GM18507 (cell line): ENCODE measurements around the gene FIZ1.

ENCODE experiments used
- DNase-seq: peaks from one replicate; pipeline ENCODE4 v3.0.0; 2011; ENCODE audit warnings: low read depth; ENCODE audit not compliant: insufficient read length; ENCODE audit errors: extremely low spot score
- FAIRE-seq: peaks from 2 replicates; lab custom pipeline; 2011; peaks lifted over from hg19 to GRCh38; lab: Jason Lieb, UNC

FIZ1 gene

DNA sequence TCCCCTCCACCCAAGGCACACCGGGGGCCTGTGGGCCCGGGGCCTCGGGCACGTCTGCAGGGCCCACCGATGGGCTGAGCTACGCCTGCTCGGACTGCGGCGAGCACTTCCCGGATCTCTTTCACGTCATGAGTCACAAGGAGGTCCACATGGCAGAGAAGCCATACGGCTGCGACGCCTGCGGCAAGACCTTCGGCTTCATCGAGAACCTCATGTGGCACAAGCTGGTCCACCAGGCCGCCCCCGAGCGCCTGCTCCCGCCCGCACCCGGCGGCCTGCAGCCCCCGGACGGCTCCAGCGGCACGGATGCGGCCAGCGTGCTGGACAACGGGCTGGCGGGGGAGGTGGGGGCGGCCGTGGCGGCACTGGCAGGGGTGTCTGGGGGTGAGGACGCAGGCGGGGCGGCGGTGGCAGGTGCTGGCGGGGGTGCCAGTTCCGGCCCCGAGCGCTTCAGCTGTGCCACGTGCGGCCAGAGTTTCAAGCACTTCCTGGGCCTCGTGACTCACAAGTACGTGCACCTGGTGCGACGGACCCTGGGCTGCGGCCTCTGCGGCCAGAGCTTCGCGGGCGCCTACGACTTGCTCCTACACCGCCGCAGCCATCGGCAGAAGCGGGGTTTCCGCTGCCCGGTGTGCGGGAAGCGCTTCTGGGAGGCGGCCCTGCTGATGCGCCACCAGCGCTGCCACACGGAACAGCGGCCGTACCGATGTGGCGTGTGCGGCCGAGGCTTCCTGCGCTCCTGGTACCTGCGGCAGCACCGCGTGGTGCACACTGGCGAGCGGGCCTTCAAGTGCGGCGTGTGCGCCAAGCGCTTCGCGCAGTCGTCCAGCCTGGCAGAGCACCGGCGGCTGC lies 16.5 kb upstream of the FIZ1 start:
- FAIRE-seq (no peak), DNase-seq (no peak)

DNA sequence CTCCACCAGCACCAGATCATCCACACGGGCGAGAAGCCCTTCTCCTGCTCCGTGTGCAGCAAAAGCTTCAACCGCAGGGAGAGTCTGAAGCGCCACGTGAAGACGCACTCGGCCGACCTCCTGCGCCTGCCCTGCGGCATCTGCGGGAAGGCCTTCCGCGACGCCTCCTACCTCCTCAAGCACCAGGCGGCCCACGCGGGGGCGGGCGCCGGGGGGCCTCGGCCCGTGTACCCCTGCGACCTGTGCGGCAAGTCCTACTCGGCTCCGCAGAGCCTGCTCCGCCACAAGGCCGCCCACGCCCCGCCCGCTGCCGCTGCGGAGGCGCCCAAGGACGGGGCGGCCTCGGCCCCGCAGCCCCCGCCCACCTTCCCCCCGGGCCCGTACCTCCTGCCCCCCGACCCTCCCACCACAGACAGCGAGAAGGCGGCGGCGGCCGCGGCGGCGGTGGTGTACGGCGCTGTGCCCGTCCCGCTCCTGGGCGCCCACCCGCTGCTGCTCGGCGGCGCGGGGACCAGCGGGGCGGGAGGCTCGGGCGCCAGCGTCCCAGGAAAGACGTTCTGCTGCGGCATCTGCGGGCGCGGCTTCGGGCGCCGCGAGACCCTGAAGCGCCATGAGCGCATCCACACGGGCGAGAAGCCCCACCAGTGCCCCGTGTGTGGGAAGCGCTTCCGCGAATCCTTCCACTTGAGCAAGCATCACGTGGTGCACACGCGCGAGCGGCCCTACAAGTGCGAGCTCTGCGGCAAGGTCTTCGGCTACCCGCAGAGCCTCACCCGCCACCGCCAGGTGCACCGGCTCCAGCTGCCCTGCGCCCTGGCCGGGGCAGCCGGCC lies 15.6 kb upstream of the FIZ1 start:
- no peak for FAIRE-seq

GRCh38 chr19:55613930-55614710 lies 14.8 kb upstream of the FIZ1 start:
- no peak for DNase-seq
- FAIRE-seq: no peak

More for the DNA sequence above, 15.6 kb upstream of the FIZ1 start:
- no peak for DNase-seq

DNA sequence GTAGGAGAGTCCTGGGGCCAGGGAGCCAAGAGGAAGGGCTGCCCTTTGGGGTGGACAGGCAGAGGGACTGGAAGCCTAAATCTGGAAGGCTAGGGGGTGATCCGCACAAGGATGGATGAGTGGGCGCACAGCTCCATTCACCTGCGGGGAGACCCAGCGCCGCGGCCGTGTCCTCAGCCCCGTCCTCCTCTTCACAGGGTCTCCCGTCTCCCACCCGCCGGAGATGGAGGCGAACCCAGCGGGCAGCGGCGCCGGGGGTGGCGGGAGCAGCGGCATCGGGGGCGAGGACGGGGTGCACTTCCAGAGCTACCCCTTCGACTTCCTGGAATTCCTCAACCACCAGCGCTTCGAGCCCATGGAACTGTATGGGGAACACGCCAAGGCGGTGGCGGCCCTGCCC lies 14.1 kb upstream of the FIZ1 start:
- no peak for DNase-seq
- no peak for FAIRE-seq

DNA sequence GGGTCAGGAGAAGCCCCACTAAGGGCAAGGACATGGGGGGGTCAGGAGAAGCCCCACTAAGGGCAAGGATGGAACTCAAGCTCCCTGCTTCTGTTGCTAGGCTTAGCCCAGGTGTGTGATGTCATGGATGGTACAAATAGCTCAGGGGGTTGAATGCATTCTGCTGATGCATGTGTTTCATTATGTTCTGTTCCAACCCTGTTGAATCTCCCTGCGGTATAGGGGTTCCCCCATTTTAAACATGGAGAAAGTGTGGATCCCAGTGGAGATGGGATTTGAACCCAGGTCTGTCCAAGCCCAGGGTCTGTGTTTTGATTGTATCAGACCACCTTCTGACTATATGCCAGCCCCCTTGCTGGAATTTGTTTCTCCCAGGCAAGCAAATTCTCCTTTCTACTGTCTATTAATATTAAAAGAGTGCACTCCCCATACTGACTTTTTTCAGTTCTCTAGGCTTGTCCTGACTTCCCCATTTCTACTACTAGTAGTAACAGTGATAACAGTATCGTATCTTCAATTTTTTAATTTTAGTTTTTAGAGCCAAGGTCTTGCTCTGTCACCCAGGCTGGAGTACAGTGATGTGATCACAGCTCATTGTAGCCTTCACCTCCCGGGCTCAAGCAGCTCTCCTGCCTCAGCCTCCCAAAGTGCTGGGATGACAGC lies 12.8 kb upstream of the FIZ1 start:
- FAIRE-seq (peak; percentile 15), DNase-seq (no peak)

GRCh38 chr19:55611300-55611982 lies 12.1 kb upstream of the FIZ1 start:
- no peak for DNase-seq
- no peak for FAIRE-seq

GRCh38 chr19:55609326-55609725 lies 10.0 kb upstream of the FIZ1 start:
- no peak for FAIRE-seq
- no peak for DNase-seq

DNA sequence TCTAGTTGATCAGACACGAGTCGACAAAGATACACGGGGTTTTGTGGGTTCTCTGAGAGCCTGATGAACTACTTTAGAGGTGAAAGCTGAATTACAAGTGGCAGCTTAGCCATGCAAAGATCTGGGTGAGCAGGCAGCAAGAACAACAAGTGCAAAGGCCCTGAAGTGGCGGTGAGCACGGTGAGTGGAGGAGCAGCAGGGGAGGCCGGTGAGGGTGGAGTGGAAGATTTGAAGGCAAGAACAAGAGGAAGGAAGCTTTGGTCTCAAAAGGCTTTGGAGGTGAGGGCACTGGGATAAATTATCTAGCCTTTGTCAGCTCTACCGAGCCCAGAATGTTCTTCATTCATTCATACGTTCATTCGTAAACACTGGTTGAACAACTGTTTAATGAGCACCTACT lies 7.5 kb upstream of the FIZ1 start:
- FAIRE-seq: no peak

GRCh38 chr19:55606471-55606787 lies 7.1 kb upstream of the FIZ1 start:
- DNase-seq (no peak), FAIRE-seq (no peak)

More for the DNA sequence above, 7.5 kb upstream of the FIZ1 start:
- no peak for DNase-seq

- FAIRE-seq: peak; percentile 87
Measured at GRCh38 chr19:55605637-55606470, 6.5 kb upstream of the FIZ1 start, which contains the start of gene ZNF865. ZNF865 (plus strand) TSS chr19:55605647; CDS start chr19:55613619, 7,972 bp downstream.

DNA sequence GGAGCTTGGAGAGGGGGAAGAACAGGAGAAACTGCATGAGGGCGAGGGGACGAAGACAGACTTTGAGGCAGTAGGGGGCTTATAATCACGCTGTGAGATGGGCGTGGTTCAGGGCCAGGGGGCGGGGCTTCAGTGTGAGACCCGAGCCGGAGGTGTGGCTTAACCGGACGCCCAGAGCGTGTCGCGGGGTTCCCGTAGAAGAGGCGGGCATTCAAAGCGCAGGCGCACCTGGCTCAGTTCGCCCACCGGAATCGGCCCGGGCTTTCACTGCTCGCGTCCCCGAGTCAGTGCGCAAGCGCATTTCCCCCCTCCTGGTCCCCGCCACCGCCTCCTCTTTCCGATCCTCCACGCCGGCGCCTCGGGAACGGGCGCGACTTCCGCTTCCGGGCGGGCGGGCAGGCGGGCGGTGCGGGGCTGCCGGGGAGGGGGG lies 5.9 kb upstream of the FIZ1 start:
- FAIRE-seq (peak; percentile 97), DNase-seq (peak; percentile 80)

More at GRCh38 chr19:55605637-55606470, 6.5 kb upstream of the FIZ1 start, which contains the start of gene ZNF865:
- peak; percentile 50 for DNase-seq

- DNase-seq (no peak), FAIRE-seq (no peak)
Measured at GRCh38 chr19:55603581-55604292, 4.4 kb upstream of the FIZ1 start.

DNA sequence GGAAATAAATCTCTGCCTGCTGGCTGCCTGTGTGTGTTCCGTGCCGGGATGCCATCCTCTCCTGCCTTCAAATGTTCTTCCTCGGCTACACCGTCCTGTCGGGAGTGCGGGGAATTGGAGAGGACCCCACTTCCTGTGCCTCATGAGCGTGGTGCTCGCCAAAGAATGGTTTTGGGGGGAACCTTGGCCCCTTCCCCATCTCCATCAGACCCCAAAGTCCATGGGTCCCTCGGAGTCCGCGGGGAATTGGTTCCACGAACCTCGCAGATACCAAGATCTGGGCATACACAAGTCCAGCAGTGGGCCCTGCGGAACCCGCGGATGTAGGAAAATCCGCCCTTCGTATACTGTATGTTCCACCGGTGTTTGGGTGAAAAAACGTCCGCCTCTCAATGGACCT lies 3.8 kb upstream of the FIZ1 start:
- FAIRE-seq (no peak), DNase-seq (no peak)

- DNase-seq (no peak), FAIRE-seq (no peak)
Measured at GRCh38 chr19:55602104-55603001, 3.0 kb upstream of the FIZ1 start.

DNA sequence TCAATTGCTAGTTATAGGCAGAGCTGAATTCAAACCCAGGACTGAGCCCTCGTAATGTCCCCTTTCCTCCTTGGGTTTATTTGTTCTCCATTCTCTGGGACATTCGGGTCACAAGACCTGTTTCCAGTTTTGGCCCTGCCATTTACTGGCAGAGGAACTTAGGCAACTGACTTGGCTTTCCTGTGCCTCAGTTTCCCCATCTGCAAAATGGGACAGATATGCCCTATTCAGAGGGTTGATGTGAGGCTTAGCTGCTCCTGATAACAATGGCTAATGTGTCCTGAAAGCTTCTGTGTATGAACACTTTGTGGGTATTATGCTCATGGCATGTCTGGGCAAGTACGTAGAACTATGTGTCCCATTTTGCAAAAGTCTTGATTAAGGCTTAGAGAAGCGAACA lies 1.8 kb upstream of the FIZ1 start:
- DNase-seq (no peak), FAIRE-seq (no peak)

- no peak for DNase-seq
- no peak for FAIRE-seq
Measured at GRCh38 chr19:55600662-55601028, 1.3 kb upstream of the FIZ1 start.
